ENCODE data around the gene KLRG1.

DNA sequence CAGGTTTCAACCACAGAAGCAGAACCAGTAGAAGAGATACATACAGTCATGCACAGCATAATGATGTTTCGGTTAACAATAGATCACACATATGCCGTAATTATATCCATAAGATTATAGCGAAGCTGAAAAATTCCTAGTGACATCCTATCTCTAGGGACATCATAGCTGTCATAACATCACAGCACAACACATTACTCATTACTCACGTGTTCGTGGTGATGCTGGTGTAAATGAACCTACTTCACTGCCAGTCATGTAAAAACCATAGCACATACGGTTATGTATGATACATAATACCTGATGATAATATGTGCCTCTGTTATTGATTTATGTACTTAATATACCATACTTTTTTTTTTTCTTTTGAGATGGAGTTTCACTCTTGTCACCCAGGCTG is 44.7 kb downstream of the KLRG1 start:
- TF ChIP-seq, protein P1, sequence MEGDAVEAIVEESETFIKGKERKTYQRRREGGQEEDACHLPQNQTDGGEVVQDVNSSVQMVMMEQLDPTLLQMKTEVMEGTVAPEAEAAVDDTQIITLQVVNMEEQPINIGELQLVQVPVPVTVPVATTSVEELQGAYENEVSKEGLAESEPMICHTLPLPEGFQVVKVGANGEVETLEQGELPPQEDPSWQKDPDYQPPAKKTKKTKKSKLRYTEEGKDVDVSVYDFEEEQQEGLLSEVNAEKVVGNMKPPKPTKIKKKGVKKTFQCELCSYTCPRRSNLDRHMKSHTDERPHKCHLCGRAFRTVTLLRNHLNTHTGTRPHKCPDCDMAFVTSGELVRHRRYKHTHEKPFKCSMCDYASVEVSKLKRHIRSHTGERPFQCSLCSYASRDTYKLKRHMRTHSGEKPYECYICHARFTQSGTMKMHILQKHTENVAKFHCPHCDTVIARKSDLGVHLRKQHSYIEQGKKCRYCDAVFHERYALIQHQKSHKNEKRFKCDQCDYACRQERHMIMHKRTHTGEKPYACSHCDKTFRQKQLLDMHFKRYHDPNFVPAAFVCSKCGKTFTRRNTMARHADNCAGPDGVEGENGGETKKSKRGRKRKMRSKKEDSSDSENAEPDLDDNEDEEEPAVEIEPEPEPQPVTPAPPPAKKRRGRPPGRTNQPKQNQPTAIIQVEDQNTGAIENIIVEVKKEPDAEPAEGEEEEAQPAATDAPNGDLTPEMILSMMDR (IDR thresholded peaks at IDR 0.05): no peak
- no peak for TF ChIP-seq EZH2 (IDR thresholded peaks at IDR 0.05; ENCODE audit: borderline replicate concordance, insufficient read depth, low read depth, low read length, poor library complexity, severe bottlenecking)
